ENCODE data around the gene FLT4. TPM values are rescaled to one million over a fixed set of nuclear protein-coding genes. Genes with fewer than 3 reads are reported as not detected.

FLT4 gene
- total RNA-seq, 1 donor from 2014 or later: 5.8 TPM

GRCh38 chr5:180629831-180630382 is 19.5 kb downstream of the FLT4 start:
- intact Hi-C loops (cut with DNase I): no loop called here
- no peak for DNase-seq (ENCODE audit: low spot score)

- intact Hi-C loops (cut with DNase I): no loop called here
These were observed 20.3 kb downstream of the FLT4 start for GRCh38 chr5:180628827-180629750.

DNA sequence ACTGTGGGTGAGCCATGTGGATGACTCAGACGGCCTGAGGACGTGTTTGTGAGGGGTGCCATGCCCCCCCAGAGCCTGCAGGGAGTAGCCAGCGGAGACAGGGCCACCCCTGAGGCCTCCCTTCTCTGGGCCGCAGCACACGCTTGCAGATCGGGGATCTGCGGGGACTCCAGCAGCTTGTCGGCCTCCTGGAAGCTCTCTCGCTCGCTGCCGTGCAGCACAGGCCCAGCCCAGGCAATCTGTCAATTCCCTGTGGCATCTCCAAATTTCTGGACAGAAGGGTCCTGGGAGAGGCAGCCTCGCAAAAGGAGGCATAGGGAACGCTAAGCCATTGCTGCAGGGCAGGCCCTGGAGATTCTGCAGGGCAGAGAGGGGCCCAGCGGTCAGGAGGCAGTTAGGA is 21.2 kb downstream of the FLT4 start:
- DNase-seq (ENCODE audit: low spot score): no peak
- intact Hi-C loops (cut with DNase I): no loop called here

More at GRCh38 chr5:180628827-180629750, 20.3 kb downstream of the FLT4 start:
- no peak for DNase-seq (ENCODE audit: low spot score)

DNA sequence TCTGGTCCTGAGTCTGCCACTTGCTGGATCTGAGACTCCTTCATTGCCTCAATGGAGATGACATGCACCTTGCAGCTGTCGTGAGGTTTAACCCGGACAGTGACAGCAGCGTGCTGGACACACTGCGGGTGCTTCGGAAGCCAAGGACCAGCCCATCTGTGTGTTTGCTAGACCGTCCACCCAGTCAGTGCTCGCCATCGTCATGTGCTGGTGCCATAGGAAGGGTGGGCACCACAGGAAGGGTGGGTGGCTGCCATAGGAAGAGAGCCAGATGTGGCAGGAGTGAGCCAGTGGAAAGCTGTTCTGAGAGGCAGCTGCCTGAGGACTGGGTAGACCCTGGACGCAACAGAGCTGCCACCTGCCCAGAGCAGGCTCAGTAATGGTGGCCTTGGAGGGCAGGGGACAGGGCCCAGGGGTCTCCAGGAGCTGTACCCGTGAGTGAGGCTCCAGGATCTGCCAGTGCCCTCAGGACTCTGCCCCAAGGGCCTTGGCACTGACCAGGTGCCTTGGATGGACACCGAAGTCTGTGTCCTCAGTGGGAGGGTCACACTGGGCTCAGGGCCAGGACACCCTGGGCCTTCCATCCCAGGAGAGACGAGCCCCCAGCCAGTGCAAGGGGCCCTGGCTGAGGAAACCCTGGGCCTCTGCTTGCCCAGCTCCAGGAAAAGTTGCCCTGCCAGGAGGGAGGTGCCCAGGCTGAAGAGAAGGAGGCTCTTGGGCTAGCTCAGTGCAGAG is 21.8 kb downstream of the FLT4 start:
- DNase-seq (ENCODE audit: low spot score): no peak
- intact Hi-C loops (cut with DNase I): no loop called here

DNA sequence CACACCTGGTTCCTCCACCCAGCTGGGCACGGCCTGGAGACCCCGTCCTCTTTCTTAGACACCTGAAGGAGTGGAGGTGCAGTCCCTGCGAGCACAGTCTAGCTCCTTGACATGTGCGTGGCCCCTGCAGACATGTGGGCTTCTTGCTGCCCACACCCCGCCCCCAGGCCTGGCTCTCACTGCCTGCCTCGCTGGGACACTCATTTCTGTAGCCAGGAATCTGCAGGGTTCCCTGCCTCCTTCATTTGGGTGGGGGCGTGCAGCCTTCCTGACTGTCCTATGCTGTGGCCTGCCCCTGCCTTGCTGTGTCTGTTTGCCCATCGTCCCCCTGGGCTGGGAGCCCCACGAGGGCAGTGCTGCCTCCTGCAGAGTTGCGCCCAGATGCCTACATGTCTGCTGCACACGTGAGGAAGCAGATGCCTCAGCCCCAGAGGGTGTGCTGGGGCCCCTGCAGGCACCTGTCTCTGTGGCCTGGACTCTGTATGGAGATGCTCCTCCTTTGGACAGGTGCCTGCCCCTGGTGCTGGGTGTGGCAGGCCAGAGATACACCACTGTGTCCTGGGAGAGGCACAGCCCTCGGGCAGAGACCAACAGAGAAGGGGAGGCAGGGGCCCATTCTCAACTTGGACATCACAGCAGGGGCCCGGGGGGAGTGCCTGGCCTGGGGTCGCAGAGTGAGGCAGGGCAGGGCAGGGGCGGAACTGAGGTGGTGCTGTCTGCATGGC is 22.6 kb downstream of the FLT4 start:
- intact Hi-C loops (cut with DNase I): no loop called here
- no peak for DNase-seq (ENCODE audit: low spot score)

GRCh38 chr5:180625791-180626660 is 23.4 kb downstream of the FLT4 start:
- DNase-seq (ENCODE audit: low spot score): no peak
- intact Hi-C loops (cut with DNase I): no loop called here

GRCh38 chr5:180625125-180625790 is 24.1 kb downstream of the FLT4 start:
- intact Hi-C loops (cut with DNase I): no loop called here
- DNase-seq (ENCODE audit: low spot score): no peak

DNA sequence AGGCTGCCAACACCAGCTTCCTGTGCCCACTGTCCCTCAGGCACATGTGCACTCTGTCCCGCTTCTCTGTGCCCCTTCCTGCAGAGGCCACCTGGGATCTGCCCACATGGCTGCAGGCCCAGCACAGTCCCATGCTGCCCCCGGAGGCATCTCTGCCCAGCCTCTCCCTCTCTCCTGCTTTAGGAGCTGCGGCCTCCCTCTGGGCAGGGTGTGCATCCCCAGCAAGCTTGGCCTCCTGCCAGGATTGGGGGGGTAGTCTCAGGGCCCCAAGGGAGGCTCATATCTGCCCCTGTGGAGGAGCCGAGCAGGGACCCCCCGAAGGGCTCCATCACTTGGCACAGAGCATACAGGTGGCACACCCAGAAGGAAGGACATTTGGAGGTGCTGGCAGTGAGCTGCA is 24.8 kb downstream of the FLT4 start:
- intact Hi-C loops (cut with DNase I): no loop called here
- no peak for DNase-seq (ENCODE audit: low spot score)

DNA sequence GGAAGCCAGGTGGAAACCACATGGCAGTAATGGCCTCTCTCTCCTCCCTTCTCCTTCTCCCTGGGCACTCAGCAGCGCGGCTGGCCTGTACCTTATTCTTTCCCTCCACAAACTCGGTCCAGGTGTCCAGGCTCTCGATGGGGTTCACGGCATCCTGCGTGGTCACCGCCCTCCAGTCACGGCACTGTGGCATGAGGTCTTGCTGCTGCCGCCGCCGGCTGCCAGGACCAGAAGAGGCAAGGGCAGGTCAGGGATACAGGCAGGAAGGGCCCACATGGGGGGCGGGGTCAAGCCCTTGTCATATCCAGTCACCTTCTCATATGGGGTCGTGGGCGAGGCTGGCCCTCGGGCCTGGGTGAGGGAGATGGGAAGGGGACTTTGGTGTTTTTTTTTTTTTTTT is 25.6 kb downstream of the FLT4 start:
- DNase-seq (ENCODE audit: low spot score): no peak
- intact Hi-C loops (cut with DNase I): no loop called here

GRCh38 chr5:180623411-180623834 is 26.0 kb downstream of the FLT4 start:
- intact Hi-C loops (cut with DNase I): no loop called here
- no peak for DNase-seq (ENCODE audit: low spot score)

DNA sequence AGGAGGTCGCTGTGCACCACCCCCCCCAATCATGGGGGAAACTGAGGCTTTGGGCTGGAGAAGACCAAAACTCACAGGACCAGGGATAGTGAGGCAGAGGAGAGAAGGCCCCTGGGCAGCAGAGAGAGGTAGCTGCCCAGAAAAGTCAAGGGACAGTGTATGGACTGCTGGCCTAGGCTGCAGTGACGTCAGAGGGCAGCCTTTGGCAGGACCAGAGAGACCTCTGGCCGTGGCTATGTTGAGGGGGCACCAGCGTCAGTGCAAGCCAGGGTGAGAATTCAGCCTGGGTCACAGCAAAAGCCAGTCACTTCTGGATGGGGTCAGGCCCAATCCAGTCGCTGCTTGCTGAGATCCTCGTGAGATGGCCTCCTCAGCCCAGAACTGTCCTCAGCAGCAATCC is 26.5 kb downstream of the FLT4 start:
- intact Hi-C loops (cut with DNase I): no loop called here
- DNase-seq (ENCODE audit: low spot score): no peak

GRCh38 chr5:180621311-180621710 is 28.1 kb downstream of the FLT4 start:
- intact Hi-C loops (cut with DNase I): no loop called here
- DNase-seq (ENCODE audit: low spot score): no peak

GRCh38 chr5:180620014-180620413 is 29.4 kb downstream of the FLT4 start:
- intact Hi-C loops (cut with DNase I): no loop called here
- no peak for DNase-seq (ENCODE audit: low spot score)

GRCh38 chr5:180619563-180619915 is 29.9 kb downstream of the FLT4 start:
- intact Hi-C loops (cut with DNase I): no loop called here
- no peak for DNase-seq (ENCODE audit: low spot score)

DNA sequence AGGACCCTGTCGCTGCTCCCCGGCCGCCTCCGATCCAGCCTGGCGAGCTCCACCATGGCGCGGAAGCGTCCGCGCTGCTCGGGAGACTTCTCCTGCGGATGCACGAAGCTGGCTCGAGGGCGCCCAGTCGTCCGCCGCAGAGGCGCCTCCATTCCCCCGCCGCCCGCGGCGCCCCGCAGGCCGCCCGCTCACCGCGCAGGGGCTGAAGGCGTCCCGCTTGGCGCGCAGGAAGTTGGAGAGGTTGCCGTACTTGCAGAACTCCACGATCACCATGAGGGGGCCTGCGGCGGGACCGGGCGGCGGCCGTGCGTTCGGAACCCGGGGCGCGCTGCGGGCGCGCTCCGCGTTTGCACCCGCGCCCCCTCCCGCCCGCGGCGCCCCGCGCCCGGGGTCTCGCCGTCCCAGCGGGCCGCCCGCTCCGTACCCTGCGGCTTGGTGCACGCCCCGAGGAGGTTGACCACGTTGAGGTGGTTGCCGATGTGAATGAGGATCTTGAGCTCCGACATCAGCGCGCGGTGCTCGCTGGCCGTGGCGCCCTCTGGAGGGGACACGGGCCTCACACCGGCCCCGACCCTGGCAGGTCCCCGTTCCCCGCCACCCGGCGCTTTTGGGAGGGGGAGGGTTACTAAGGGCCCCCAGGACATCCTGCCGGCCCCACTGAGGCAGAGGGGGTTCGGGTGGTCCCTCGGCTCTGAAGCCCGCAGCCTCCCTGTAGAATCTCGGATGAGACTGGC is 30.4 kb downstream of the FLT4 start:
- no peak for DNase-seq (ENCODE audit: low spot score)
- intact Hi-C loops (cut with DNase I): no loop called here

DNA sequence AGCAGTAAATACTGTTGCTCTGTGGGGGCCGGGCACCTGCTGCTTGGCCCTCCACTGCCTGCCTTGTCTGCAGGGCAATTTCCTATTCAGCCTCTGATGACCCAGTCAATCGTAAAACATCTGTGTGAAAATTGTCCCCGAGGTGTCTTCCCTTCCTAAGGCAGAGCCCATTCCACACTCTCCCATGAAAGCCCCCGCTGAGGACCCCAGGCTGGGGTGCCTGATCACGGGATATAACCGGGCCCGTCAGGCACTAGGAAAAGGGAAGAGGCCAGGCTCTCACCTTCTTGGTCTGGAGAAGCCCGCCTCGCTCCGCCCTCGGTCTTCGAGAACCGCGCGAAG is 30.9 kb downstream of the FLT4 start:
- DNase-seq (ENCODE audit: low spot score): no peak
- intact Hi-C loops (cut with DNase I): no loop called here

GRCh38 chr5:180613814-180614188 is 35.6 kb downstream of the FLT4 start:
- DNase-seq (ENCODE audit: low spot score): no peak
- intact Hi-C loops (cut with DNase I): no loop called here

- DNase-seq (ENCODE audit: low spot score): no peak
- intact Hi-C loops (cut with DNase I): no loop called here
These were observed 36.1 kb downstream of the FLT4 start for GRCh38 chr5:180613188-180613813.

Data from cardiac septum (tissue), 1 donor.